Eye (tissue), 1 donor: Measurements from ENCODE around the gene COX5B.
"Not testable (repeated sequence)": the region's sequence is repeated elsewhere in the genome, so short reads cannot be mapped to it uniquely, and the experiment has no call there.

ENCODE experiments used
- DNase-seq: peaks from one replicate; pipeline ENCODE4 v3.0.0-alpha.2; 2015

Gene COX5B

DNA sequence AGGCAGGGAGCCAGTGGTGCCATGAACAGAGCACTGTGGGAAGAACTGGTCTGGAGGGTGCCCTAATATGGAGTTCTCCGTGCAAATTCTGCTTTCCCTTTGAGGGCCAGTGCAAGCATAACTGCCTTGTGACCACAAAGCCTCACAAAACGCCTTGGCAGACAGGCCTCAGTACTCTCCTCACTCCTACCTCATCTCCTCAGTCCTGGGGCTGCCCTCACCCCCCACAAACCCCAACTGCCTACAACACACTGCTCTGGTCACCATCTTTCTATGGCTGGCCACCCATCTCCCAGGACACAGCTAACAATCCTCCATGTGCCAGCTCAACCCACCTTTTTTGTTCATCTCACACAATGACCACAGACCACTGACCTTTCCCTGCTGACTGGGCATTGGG, 8.9 kb downstream of the COX5B start:
- no peak for DNase-seq

- no peak for DNase-seq
These were observed 10.4 kb downstream of the COX5B start for GRCh38 chr2:97656129-97656755.

DNA sequence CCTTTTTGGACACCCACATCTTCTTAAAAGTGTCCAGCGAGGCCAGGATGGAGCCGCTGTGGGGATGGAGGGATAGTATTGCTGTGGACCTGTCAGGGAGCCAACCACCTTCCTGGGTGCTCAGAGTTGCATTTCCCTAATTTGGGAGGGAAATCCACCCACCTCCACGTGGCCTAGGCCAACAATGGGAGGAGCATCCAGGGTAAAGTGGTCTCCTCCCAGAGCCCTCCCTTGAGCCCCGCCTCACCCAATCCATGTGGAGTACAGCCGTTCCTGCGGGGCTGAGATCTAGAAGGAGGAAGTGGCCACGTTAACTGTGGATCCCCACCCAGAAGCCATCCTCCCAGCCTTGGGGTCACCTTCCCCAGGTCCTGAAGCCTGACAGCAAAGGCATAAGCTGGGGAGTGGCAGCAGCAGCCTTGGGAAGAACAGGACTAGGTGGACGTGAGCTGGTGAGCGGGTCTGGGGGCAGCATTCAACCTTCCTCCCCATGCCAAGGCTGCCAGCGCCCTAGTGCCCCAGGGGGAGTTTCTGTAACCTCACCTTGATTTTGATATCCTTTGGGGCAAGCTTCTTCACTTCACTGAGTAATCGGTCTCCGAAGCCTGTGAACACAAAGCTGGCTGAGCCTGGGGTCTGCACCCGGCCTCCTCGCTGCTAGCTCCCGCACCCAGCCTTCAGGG, 11.2 kb downstream of the COX5B start:
- no peak for DNase-seq

DNA sequence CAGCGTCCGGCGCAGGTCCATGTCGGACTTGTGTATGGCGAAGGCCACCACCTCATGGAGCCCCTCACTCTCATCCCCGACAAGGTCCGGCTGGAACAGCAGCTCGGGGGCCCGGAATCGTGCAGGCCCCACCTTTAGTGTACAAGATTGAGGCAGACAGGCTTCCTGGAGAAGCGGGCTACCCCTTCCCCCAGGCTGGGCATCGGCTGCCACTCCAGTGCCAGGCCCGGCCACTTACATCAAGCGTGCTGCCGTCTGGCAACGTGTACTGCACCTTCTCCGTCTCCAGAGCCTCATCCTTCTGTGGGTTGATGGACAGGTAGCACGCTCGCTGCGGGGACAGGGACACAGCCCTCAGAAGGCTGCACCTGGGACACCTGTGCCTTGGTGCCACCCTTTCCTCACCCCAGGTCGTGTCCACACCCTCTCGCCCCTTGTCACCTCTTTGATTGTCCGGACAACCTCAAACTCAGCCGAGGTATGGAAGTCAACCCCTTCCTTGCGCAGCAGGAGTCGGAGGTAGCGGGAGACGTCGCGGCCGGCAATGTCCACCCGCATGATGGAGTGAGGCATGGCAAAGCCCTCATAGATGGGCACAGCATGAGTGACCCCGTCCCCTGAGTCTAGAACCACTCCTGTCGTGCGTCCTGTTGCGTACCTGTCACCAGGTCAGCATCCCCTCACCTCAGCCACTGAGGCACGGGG, 12.3 kb downstream of the COX5B start:
- DNase-seq, result no peak

GRCh38 chr2:97658691-97659157, 12.9 kb downstream of the COX5B start:
- no peak for DNase-seq

- DNase-seq, result no peak
These were observed 13.6 kb downstream of the COX5B start for GRCh38 chr2:97659256-97660043.

GRCh38 chr2:97660044-97660774, 14.3 kb downstream of the COX5B start:
- DNase-seq, result no peak

- no peak for DNase-seq
These were observed 15.0 kb downstream of the COX5B start for GRCh38 chr2:97660775-97661389.

GRCh38 chr2:97661927-97662326, 16.1 kb downstream of the COX5B start:
- no peak for DNase-seq

GRCh38 chr2:97662386-97662894, 16.6 kb downstream of the COX5B start:
- no peak for DNase-seq

DNA sequence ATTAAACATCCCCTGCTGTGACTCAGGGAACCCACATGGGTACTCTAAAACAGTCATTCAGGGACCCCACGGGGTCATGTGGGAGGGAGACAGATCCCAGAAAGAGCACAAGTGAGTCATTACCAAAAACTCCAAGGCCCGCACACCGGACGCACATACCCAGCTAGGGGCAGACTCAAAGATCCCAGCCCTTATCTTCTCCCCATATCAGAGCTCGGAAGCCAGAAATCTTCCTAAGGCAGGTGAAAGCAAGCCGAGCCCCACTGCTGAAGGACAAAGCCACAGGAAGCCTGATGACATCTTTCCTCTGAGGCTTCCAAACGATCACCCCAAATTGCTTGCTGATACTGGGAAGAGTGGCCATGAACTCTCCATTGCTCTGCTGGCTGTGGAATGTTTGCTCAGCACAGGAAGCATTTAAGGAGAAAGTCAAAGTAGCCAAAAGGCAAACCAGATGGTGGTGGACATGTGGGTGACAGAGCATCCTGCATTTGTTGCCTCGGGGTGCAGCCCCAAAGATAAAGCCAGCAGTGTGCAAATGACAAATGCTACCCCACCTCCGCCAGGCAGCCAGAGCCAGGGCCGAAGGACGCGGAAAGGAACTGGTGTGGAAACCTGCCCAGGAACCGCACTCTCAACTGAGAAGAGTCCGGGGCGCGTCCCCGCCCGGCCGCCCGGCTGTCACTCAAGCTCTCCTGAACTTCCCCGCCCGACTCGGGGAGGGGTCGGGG, 17.2 kb downstream of the COX5B start:
- peak; percentile 89 for DNase-seq

DNA sequence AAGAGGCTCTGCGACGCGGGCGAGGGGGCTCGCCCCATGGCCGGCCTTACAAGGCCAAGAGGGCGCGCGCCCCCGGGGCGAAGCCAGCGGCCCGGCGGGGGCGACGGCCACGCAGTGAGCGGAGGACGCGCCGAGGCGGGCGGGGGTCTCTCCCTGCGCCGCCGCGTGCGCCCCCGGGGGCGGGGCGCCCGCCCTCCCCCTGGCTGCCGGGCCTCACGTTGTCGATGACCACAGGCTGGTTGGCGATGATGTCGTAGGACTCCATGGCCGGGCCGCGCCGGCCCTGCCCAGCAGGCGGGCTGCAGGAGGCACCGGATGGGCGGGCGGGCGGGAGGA, 17.7 kb downstream of the COX5B start:
- DNase-seq, result no peak

GRCh38 chr2:97663962-97664635, 18.2 kb downstream of the COX5B start, which contains the start of gene ACTR1B:
Gene ACTR1B, minus strand, starts transcription at chr2:97664044. Its CDS starts 154 bp downstream, at chr2:97663890.
- peak; percentile 99 for DNase-seq

DNA sequence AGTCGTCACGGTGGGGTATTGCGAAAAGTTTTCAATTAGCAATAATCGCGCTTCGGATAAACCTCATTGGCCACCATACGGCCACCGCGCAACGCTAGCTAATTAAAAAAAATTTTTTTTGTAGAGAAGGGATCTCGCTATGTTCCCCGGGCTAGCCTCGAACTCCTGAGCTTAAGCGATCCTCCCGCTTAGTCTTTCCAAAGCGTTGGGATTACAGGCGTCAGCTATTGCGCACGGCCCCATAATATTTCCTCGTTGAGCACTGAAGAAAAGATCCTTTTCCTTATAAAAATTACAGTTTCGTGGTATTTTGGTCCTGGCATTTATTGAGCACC, 18.7 kb downstream of the COX5B start:
- no peak for DNase-seq

- DNase-seq, result no peak
These were observed 23.6 kb downstream of the COX5B start, which contains the start of gene C2orf92 for GRCh38 chr2:97669448-97669847. Gene C2orf92, plus strand, starts transcription at chr2:97669713. Its CDS starts 76 bp downstream, at chr2:97669789.

DNA sequence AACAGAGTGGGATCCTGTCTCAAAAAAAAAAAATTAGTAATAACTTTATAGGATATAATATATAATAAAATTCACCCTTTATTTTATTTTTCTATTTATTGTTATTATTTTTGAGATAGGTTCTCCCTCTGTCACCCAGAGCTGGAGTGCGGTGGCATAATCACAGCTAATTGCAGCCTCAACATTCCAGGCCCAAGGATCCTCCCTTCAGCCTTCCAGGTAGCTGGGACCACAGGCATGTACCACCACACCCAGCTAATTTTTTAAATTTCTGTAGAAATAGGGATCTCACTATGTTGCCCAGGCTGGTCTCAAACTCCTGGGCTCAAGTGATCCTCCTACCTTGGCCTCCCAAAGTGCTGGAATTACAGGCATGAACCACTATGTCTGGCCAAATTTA, 24.6 kb downstream of the COX5B start:
- no peak for DNase-seq

GRCh38 chr2:97671526-97671925, 25.7 kb downstream of the COX5B start:
- no peak for DNase-seq

DNA sequence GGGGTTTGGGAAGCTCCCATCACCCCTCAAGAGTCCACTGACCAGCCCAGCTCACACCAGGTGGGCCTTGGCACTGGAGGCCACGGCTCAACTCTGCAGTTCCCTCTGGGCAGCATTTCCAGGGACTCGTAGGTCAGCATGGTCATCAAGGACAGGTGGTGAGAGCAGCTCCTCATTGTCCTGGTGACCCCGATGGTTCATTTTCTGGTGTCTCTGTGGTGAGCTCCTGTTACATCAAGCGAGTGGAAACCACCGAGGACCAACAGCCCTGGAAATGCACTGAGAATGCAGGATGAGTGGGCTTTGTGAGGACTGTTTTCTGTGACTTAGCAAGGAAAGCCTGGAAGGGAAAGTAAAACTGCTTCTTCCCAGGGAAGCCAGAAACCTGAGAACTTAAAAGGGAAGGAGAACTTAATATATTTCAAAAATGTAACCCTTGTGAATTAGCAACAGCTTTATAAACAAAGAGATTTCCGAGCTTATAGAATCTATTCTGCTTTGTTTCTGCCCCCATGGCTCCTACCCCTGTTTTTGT, 26.8 kb downstream of the COX5B start:
- not testable (repeated sequence) for DNase-seq

DNA sequence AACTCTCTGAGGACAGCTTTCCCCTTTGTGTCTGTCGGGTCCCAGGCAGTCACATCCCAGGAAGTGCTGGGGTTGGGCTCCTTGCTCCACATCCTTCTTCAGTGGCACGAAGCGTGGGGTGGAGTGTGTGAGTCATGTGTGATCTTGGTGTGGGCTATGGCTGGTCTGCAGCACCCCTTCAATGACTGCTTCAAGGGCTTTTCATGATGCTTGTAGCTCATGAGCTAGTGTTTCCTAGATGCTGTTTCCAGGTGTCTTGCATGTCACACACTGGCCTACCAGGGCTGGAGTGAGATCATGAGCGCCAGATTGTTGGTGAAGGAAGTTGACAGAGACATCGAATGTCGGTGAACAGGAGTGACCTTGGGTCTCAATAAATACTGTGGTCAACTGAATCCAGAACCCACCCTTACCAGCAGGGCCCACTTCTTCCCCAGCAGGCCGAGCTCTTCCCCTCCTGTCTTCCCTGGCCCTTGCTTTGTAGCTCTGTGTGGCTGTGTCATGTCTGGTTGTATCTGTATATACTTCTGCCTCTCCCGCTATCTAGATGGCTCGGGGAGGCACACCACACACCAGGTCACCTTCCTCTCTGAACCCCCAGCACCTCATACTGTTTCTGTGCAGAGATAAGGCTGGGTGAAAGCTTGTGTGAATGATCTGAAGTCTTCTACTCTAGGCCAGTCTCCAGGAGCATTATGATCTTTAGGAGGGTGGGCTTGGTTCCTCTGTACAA, 27.5 kb downstream of the COX5B start:
- DNase-seq, result no peak

DNA sequence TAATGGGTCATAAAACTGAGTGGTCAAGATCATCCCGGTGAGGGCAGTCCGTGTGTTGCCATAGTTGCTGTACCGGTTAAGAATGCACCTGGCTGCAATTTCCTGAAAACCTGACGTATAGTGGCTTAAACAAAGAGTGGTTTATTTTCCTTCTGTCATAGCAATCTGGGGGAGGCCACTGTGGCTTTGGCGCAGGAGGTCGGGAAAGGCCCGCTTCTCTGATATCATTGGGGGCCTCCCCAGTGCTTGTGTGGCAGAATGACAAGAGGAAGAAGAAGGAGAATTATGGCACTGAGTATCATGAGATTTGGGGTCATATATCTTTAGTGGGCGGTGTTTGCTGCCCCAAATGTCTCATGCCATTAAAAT, 28.0 kb downstream of the COX5B start:
- no peak for DNase-seq
